Measurements from ENCODE around the gene TRPC3. TPM values are rescaled to one million over a fixed set of nuclear protein-coding genes. Genes with fewer than 3 reads are reported as not detected.

The TRPC3 gene
- total RNA-seq, 1 donor from 2014 or later, result 0.07 TPM

- H3K27me3 Mint-ChIP-seq (ENCODE audit: low read depth, unreplicated experiment), result peaks cover 2% of the 10 kb centered on the region
- no peak overlapping the region for H3K4me3 ChIP-seq (ENCODE audit: insufficient read depth, low read depth, low read length)
- H3K9me3 ChIP-seq (ENCODE audit: insufficient read depth, low read depth, low read length), result no peaks in the 10 kb centered on the region
- no peak for TF ChIP-seq EZH2 (IDR thresholded peaks at IDR 0.05; ENCODE audit: insufficient read depth, low read length)
- TF ChIP-seq CTCF (IDR thresholded peaks at IDR 0.05; ENCODE audit: insufficient read depth, low read depth, low read length), result no peak
- H3K27ac Mint-ChIP-seq (ENCODE audit: unreplicated experiment), result no peak overlapping the region
- no peak overlapping the region for H3K4me3 Mint-ChIP-seq (ENCODE audit: unreplicated experiment)
- no peak overlapping the region for H3K9ac ChIP-seq (ENCODE audit: low read length)
- no peak overlapping the region for H3K27ac ChIP-seq (ENCODE audit: low read depth, low read length)
- no peaks in the 10 kb centered on the region for H3K4me1 Mint-ChIP-seq (ENCODE audit: low read depth, unreplicated experiment)
- no peaks in the 10 kb centered on the region for H3K36me3 Mint-ChIP-seq (ENCODE audit: low read depth, unreplicated experiment)
- no peaks in the 10 kb centered on the region for H3K9me3 Mint-ChIP-seq (ENCODE audit: unreplicated experiment)
- H3K4me2 ChIP-seq (ENCODE audit: low read length), result no peak overlapping the region
- no peak for FAIRE-seq
- no peak for DNase-seq (ENCODE audit: low read depth)
- H3K36me3 ChIP-seq (ENCODE audit: insufficient read depth, low read length), result no peaks in the 10 kb centered on the region
- H3K79me2 ChIP-seq (ENCODE audit: insufficient read depth, low read length), result no peaks in the 10 kb centered on the region
- no peaks in the 10 kb centered on the region for H4K20me1 ChIP-seq (ENCODE audit: insufficient read depth, low read length)
- no peaks in the 10 kb centered on the region for H3K4me1 ChIP-seq (ENCODE audit: insufficient read depth, low read length)
- no peaks in the 10 kb centered on the region for H3K27me3 ChIP-seq (ENCODE audit: insufficient read depth, low read length)
- no peak overlapping the region for H2AFZ ChIP-seq (ENCODE audit: low read depth, low read length)
Observed at GRCh38 chr4:121980643-121981042, 28.8 kb upstream of the TRPC3 start.

GRCh38 chr4:121978172-121978516 is 26.3 kb upstream of the TRPC3 start:
- TF ChIP-seq EZH2 (IDR thresholded peaks at IDR 0.05; ENCODE audit: insufficient read depth, low read length) (no peak), CTCF (IDR thresholded peaks at IDR 0.05; ENCODE audit: insufficient read depth, low read depth, low read length) (no peak)
- H3K27me3 ChIP-seq (ENCODE audit: insufficient read depth, low read length), result no peaks in the 10 kb centered on the region

GRCh38 chr4:121977251-121978171 is 25.7 kb upstream of the TRPC3 start:
- peak overlapping the region; percentile 20 for H2AFZ ChIP-seq (ENCODE audit: low read depth, low read length)
- TF ChIP-seq CTCF (IDR thresholded peaks at IDR 0.05; ENCODE audit: insufficient read depth, low read depth, low read length) (no peak), EZH2 (IDR thresholded peaks at IDR 0.05; ENCODE audit: insufficient read depth, low read length) (no peak)
- H3K9me3 ChIP-seq (ENCODE audit: insufficient read depth, low read depth, low read length), result no peaks in the 10 kb centered on the region
- DNase-seq (ENCODE audit: low read depth) (no peak), FAIRE-seq (no peak)
- Mint-ChIP-seq H3K4me1 (ENCODE audit: low read depth, unreplicated experiment) (no peaks in the 10 kb centered on the region), H3K9me3 (ENCODE audit: unreplicated experiment) (no peaks in the 10 kb centered on the region), H3K27ac (ENCODE audit: unreplicated experiment) (no peak overlapping the region), H3K36me3 (ENCODE audit: low read depth, unreplicated experiment) (no peaks in the 10 kb centered on the region), H3K27me3 (ENCODE audit: low read depth, unreplicated experiment) (peaks cover 4% of the 10 kb centered on the region), H3K4me3 (ENCODE audit: unreplicated experiment) (no peak overlapping the region)
- no peaks in the 10 kb centered on the region for H3K36me3 ChIP-seq (ENCODE audit: insufficient read depth, low read length)
- no peaks in the 10 kb centered on the region for H3K27me3 ChIP-seq (ENCODE audit: insufficient read depth, low read length)
- H3K4me2 ChIP-seq (ENCODE audit: low read length), result peak overlapping the region; percentile 37
- no peak overlapping the region for H3K27ac ChIP-seq (ENCODE audit: low read depth, low read length)
- H3K9ac ChIP-seq (ENCODE audit: low read length), result no peak overlapping the region
- no peaks in the 10 kb centered on the region for H4K20me1 ChIP-seq (ENCODE audit: insufficient read depth, low read length)
- no peak overlapping the region for H3K4me3 ChIP-seq (ENCODE audit: insufficient read depth, low read depth, low read length)
- H3K79me2 ChIP-seq (ENCODE audit: insufficient read depth, low read length), result no peaks in the 10 kb centered on the region
- H3K4me1 ChIP-seq (ENCODE audit: insufficient read depth, low read length), result no peaks in the 10 kb centered on the region

More at GRCh38 chr4:121978172-121978516, 26.3 kb upstream of the TRPC3 start:
- Mint-ChIP-seq H3K4me1 (ENCODE audit: low read depth, unreplicated experiment) (no peaks in the 10 kb centered on the region), H3K4me3 (ENCODE audit: unreplicated experiment) (no peak overlapping the region), H3K27ac (ENCODE audit: unreplicated experiment) (no peak overlapping the region), H3K9me3 (ENCODE audit: unreplicated experiment) (no peaks in the 10 kb centered on the region), H3K27me3 (ENCODE audit: low read depth, unreplicated experiment) (peaks cover 4% of the 10 kb centered on the region), H3K36me3 (ENCODE audit: low read depth, unreplicated experiment) (no peaks in the 10 kb centered on the region)
- H3K79me2 ChIP-seq (ENCODE audit: insufficient read depth, low read length), result no peaks in the 10 kb centered on the region
- no peak overlapping the region for H3K4me2 ChIP-seq (ENCODE audit: low read length)
- H3K4me3 ChIP-seq (ENCODE audit: insufficient read depth, low read depth, low read length), result no peak overlapping the region
- FAIRE-seq (no peak), DNase-seq (ENCODE audit: low read depth) (no peak)
- no peaks in the 10 kb centered on the region for H3K4me1 ChIP-seq (ENCODE audit: insufficient read depth, low read length)
- no peak overlapping the region for H3K9ac ChIP-seq (ENCODE audit: low read length)
- H4K20me1 ChIP-seq (ENCODE audit: insufficient read depth, low read length), result no peaks in the 10 kb centered on the region
- H3K27ac ChIP-seq (ENCODE audit: low read depth, low read length), result no peak overlapping the region
- H3K36me3 ChIP-seq (ENCODE audit: insufficient read depth, low read length), result no peaks in the 10 kb centered on the region
- H2AFZ ChIP-seq (ENCODE audit: low read depth, low read length), result no peak overlapping the region
- H3K9me3 ChIP-seq (ENCODE audit: insufficient read depth, low read depth, low read length), result no peaks in the 10 kb centered on the region
